H1 (cell line): Measurements from ENCODE around the gene HMCES. TPM values are rescaled to one million over a fixed set of nuclear protein-coding genes. Genes with fewer than 3 reads are reported as not detected.

Experiments used
- CTCF ChIA-PET: fragments of 300-600 bp; sonication (Branson Sonifier 250); formaldehyde crosslinking; loops from one replicate; lab custom pipeline; 2021; ENCODE audit not compliant: partially characterized antibody; lab: Charles Lee
- POLR2A ChIA-PET: fragments of 300-600 bp; sonication (Branson Sonifier 250); formaldehyde crosslinking; loops from one replicate; lab custom pipeline; 2021; ENCODE audit warnings: inconsistent platforms; ENCODE audit not compliant: partially characterized antibody; lab: Charles Lee
- DNase-seq, 2 experiments: peaks; one replicate each; pipeline versions ENCODE4 v3.0.0 to v3.0.0-alpha.2; 2010 to 2022; ENCODE audit warnings: low spot score in 2 of 2, low read depth in 1 of 2, mixed read lengths in 1 of 2
- FAIRE-seq: peaks from 2 replicates; lab custom pipeline; 2011; peaks lifted over from hg19 to GRCh38; lab: Jason Lieb, UNC
- H2AFZ ChIP-seq: 2 replicates; pipeline ENCODE4 v1.8.1; 2012; ENCODE audit warnings: low read length, inconsistent platforms
- H2AK5ac ChIP-seq: 2 replicates; pipeline ENCODE4 v1.6.1; 2013; ENCODE audit warnings: low read depth, low read length
- H2BK120ac ChIP-seq: replicated peaks from 2 replicates; pipeline ENCODE3; 2013; ENCODE audit warnings: low read depth, low read length, inconsistent platforms
- H2BK12ac ChIP-seq: 2 replicates; pipeline ENCODE4 v1.6.1; 2013; ENCODE audit warnings: low read depth, low read length
- H2BK15ac ChIP-seq: 2 replicates; pipeline ENCODE4 v1.6.1; 2013; ENCODE audit warnings: low read length
- H2BK20ac ChIP-seq: 2 replicates; pipeline ENCODE4 v1.6.1; 2013; ENCODE audit warnings: low read length
- H2BK5ac ChIP-seq: 2 replicates; pipeline ENCODE4 v1.6.1; 2013; ENCODE audit warnings: low read depth, low read length
- H3K14ac ChIP-seq: 2 replicates; pipeline ENCODE4 v1.6.1; 2013; ENCODE audit warnings: inconsistent platforms; ENCODE audit not compliant: insufficient read length
- H3K18ac ChIP-seq: 2 replicates; pipeline ENCODE4 v1.6.1; 2013; ENCODE audit warnings: low read length; ENCODE audit errors: extremely low read depth
- H3K23ac ChIP-seq: 2 replicates; pipeline ENCODE4 v1.6.1; 2013; ENCODE audit warnings: inconsistent platforms; ENCODE audit not compliant: insufficient read length
- H3K23me2 ChIP-seq: 2 replicates; pipeline ENCODE4 v1.6.1; 2013; ENCODE audit warnings: low read depth, low read length
- H3K27ac ChIP-seq: 2 replicates; pipeline ENCODE4 v1.6.1; 2011; ENCODE audit warnings: low read depth, low read length, inconsistent platforms
- H3K27me3 ChIP-seq, 4 experiments: replicated peaks in 1 of 4; 1 replicate in 1 of 4; 2 replicates in 3 of 4; pipeline versions ENCODE4 v1.6.1 to v1.8.1; 2011 to 2013; ENCODE audit warnings: low read length in 3 of 4, mild to moderate bottlenecking in 3 of 4, inconsistent platforms in 2 of 4, mixed read lengths in 2 of 4, moderate library complexity in 1 of 4; ENCODE audit not compliant: control insufficient read depth in 3 of 4, insufficient read depth in 3 of 4; ENCODE audit errors: extremely low read depth in 1 of 4
- H3K36me3 ChIP-seq, 4 experiments: 2 replicates each; pipeline versions ENCODE4 v1.6.1 to v1.8.1; 2011 to 2013; ENCODE audit warnings: mild to moderate bottlenecking in 4 of 4, low read length in 3 of 4, moderate library complexity in 2 of 4, control low read depth in 1 of 4, inconsistent platforms in 1 of 4; ENCODE audit not compliant: insufficient read depth in 4 of 4, control insufficient read depth in 2 of 4
- H3K4ac ChIP-seq: replicated peaks from 2 replicates; pipeline ENCODE3; 2013; ENCODE audit warnings: low read length, low read depth, mixed read lengths, inconsistent platforms; ENCODE audit not compliant: insufficient read length
- H3K4me1 ChIP-seq, 4 experiments: replicated peaks in 1 of 4; 1 replicate in 1 of 4; 2 replicates in 3 of 4; pipeline versions ENCODE4 v1.6.1 to v1.8.1; 2011 to 2013; ENCODE audit warnings: low read length in 3 of 4, inconsistent platforms in 2 of 4, mixed read lengths in 1 of 4; ENCODE audit not compliant: insufficient read depth in 4 of 4, control insufficient read depth in 3 of 4
- H3K4me2 ChIP-seq, 2 experiments: 2 replicates each; pipeline versions ENCODE4 v1.6.1 to v1.8.1; 2011 to 2013; ENCODE audit warnings: low read depth in 2 of 2, low read length in 2 of 2, control low read depth in 1 of 2, inconsistent platforms in 1 of 2, mild to moderate bottlenecking in 1 of 2; ENCODE audit not compliant: insufficient read depth in 1 of 2
- H3K4me3 ChIP-seq, 4 experiments: fragments of 200-600, 300-600 bp in 1 of 4; sonication (generic), shearing (Covaris generic), sonication (Bioruptor Twin) in 1 of 4; 2 replicates each; pipeline versions ENCODE4 v1.5.1 to v1.8.1; 2011 to 2016; ENCODE audit warnings: low read length in 4 of 4, low read depth in 3 of 4, control low read depth in 2 of 4, inconsistent platforms in 2 of 4, mild to moderate bottlenecking in 2 of 4, mixed read lengths in 1 of 4, moderate library complexity in 1 of 4; ENCODE audit not compliant: insufficient read depth in 2 of 4; ENCODE audit errors: extremely low read depth in 1 of 4
- H3K56ac ChIP-seq: replicated peaks from 2 replicates; pipeline ENCODE3; 2013; ENCODE audit warnings: low read depth, mild to moderate bottlenecking, mixed read lengths, low read length, inconsistent platforms; ENCODE audit not compliant: insufficient read length
- H3K79me1 ChIP-seq: 2 replicates; pipeline ENCODE4 v1.6.1; 2013; ENCODE audit warnings: low read depth, low read length, control low read depth
- H3K79me2 ChIP-seq, 2 experiments: 2 replicates each; pipeline versions ENCODE4 v1.6.1 to v1.8.1; 2012 to 2013; ENCODE audit warnings: low read length in 2 of 2, mild to moderate bottlenecking in 2 of 2, inconsistent platforms in 1 of 2; ENCODE audit not compliant: insufficient read depth in 2 of 2, control insufficient read depth in 1 of 2
- H3K9ac ChIP-seq, 4 experiments: replicated peaks in 1 of 4; 1 replicate in 1 of 4; 2 replicates in 3 of 4; pipeline versions ENCODE4 v1.6.1 to v1.8.1; 2011 to 2013; ENCODE audit warnings: low read depth in 3 of 4, low read length in 3 of 4, control low read depth in 2 of 4, mild to moderate bottlenecking in 2 of 4, moderate library complexity in 2 of 4, inconsistent platforms in 1 of 4; ENCODE audit errors: extremely low read depth in 1 of 4
- H3K9me3 ChIP-seq, 2 experiments: 2 replicates each; pipeline versions ENCODE4 v1.6.1 to v1.8.1; 2012 to 2013; ENCODE audit warnings: mild to moderate bottlenecking in 2 of 2, moderate library complexity in 2 of 2, control low read depth in 1 of 2, inconsistent platforms in 1 of 2, low read depth in 1 of 2, low read length in 1 of 2, mixed read lengths in 1 of 2; ENCODE audit not compliant: insufficient read depth in 2 of 2
- H4K20me1 ChIP-seq, 2 experiments: replicated peaks in 1 of 2; 2 replicates each; pipeline versions ENCODE3 to v1.8.1; 2011 to 2013; ENCODE audit warnings: inconsistent platforms in 2 of 2, low read length in 2 of 2, mild to moderate bottlenecking in 1 of 2; ENCODE audit not compliant: insufficient read depth in 2 of 2, control insufficient read depth in 1 of 2
- H4K5ac ChIP-seq: 2 replicates; pipeline ENCODE4 v1.6.1; 2013; ENCODE audit warnings: low read length, low read depth, mixed read lengths, inconsistent platforms; ENCODE audit not compliant: insufficient read length
- H4K8ac ChIP-seq: 2 replicates; pipeline ENCODE4 v1.8.0; 2013; ENCODE audit warnings: mild to moderate bottlenecking, moderate library complexity, low read length, inconsistent platforms; ENCODE audit not compliant: insufficient read depth; ENCODE audit errors: extremely low read depth
- H4K91ac ChIP-seq: replicated peaks from 2 replicates; pipeline ENCODE3; 2013; ENCODE audit warnings: low read length, mixed read lengths, inconsistent platforms; ENCODE audit not compliant: insufficient read length
- ASH2L ChIP-seq: fragments of 200-600, 300-600 bp; sonication (generic); IDR thresholded peaks from one replicate; pipeline ENCODE4 v1.7.1; 2017; ENCODE audit warnings: low read length
- CBX8 ChIP-seq: fragments of 300-800, 300-1000 bp; sonication (generic); IDR thresholded peaks from 2 replicates; pipeline ENCODE4 v1.7.1; 2016; ENCODE audit warnings: low read depth, low read length, borderline replicate concordance
- EZH2 ChIP-seq: fragments of 200-600 bp; sonication (generic); IDR thresholded peaks from 2 replicates; pipeline ENCODE4 v1.7.1; 2012; ENCODE audit warnings: low read depth, mild to moderate bottlenecking, moderate library complexity, low read length, inconsistent platforms; ENCODE audit not compliant: severe bottlenecking
- RXRA ChIP-seq: IDR thresholded peaks from 2 replicates; pipeline ENCODE4 v1.6.1; 2011; ENCODE audit warnings: low read depth, mild to moderate bottlenecking, low read length, moderate library complexity; ENCODE audit not compliant: insufficient read depth
- WGBS, 2 experiments: shearing (Covaris generic) in 1 of 2; methylation state at CpG; one replicate each; pipeline versions ENCODE4 v1.1.6 to v1.1.7; 2013 to 2015; ENCODE audit warnings: low lambda C conversion rate in 2 of 2, mixed read lengths in 2 of 2, inconsistent platforms in 1 of 2, low coverage in 1 of 2, missing lambda C conversion rate in 1 of 2; ENCODE audit not compliant: insufficient replicate concordance in 2 of 2, insufficient coverage in 1 of 2, insufficient read length in 1 of 2; ENCODE audit errors: extremely low coverage in 1 of 2, missing lambda C conversion rate in 1 of 2; 5-methylcytosine and 5-hydroxymethylcytosine counted together
- polyA plus RNA-seq, 7 experiments: library from polyadenylated mRNA; depleted of rRNA in 3 of 7; stranded (reverse) in 5 of 7; unstranded in 2 of 7; fragments of >200 nt in 5 of 7; fragments of 200-250 nt in 2 of 7; gene quantifications; 1 replicate in 5 of 7; 2 replicates in 1 of 7; 4 replicates in 1 of 7; pipeline versions ENCODE4 v1.2.1 to v1.2.3, GENCODE V29; 2011 to 2013; ENCODE audit warnings: missing spikeins in 2 of 7, mixed read lengths in 2 of 7
- total RNA-seq: library from RNA; stranded (reverse); fragmentation: NEBNext Ultra II Directional; extraction: Animal tissue kit (Norgen Biotek cat#: 25700); gene quantifications from 2 replicates; pipeline ENCODE4 v1.2.1, GENCODE V29; 2021

HMCES gene
- total and polyA plus RNA-seq, 2 of the 8 experiments (the other 6 are each of a cell fraction or from before 2014, with no cell fraction given): 27.6 to 49.5 TPM

DNA sequence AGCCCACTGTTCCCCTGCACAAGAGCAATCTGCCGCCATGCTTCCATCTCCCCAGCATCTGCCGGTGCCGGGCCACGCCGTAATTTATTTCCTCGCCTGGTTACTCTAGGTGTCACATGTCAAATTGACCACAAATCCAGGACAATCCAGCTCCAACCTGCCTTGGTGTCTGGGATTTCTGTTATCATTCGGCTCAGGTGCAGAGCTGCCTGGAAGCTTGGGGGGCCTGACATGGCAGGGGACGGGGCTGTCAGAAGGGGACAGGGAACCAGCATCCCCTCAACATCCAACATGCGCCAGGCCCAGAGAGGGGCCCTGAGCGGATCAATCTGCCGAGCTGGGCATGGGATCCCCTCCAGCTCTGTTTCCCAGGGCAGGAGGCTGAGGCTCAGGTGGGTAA is 47.9 kb downstream of the HMCES start:
- no peak overlapping the region for H3K9ac ChIP-seq
- no peak overlapping the region for H3K4ac ChIP-seq
- no peak for TF ChIP-seq RXRA
- no peak for TF ChIP-seq CBX8
- no peak for TF ChIP-seq ASH2L
- no peak for TF ChIP-seq EZH2
- no peaks in the 10 kb centered on the region for H3K9me3 ChIP-seq
- no peaks in the 10 kb centered on the region for H3K4me1 ChIP-seq
- no peak overlapping the region for H3K14ac ChIP-seq
- H4K5ac ChIP-seq: no peak overlapping the region
- no peaks in the 10 kb centered on the region for H3K23me2 ChIP-seq
- H2BK12ac ChIP-seq: no peak overlapping the region
- H3K27me3 ChIP-seq: peaks cover 0 to 3% (median 0%) of the 10 kb centered on the region in 4 experiments; a peak in 1 of 7 replicates
- ChIA-PET CTCF (interaction anchor here (1.0 to 7.4 kb wide), 7 partner anchors 9 to 82 kb away, joined by 3 to 73 read pairs (median 5); a partner anchor contains a TSS), POLR2A (interaction anchor here (1.2 to 9.3 kb wide), 3 partner anchors 10 to 57 kb away, joined by 3 to 112 read pairs (median 4); a partner anchor contains a TSS)
- no peak overlapping the region for H2BK120ac ChIP-seq
- no peak overlapping the region for H2AFZ ChIP-seq
- H3K4me2 ChIP-seq: no peak overlapping the region
- H3K4me3 ChIP-seq: no peak overlapping the region
- no peak overlapping the region for H4K91ac ChIP-seq
- no peaks in the 10 kb centered on the region for H3K79me1 ChIP-seq
- H3K27ac ChIP-seq: no peak overlapping the region
- H3K56ac ChIP-seq: no peak overlapping the region
- no peak overlapping the region for H2BK5ac ChIP-seq
- H2BK20ac ChIP-seq: no peak overlapping the region
- no peak overlapping the region for H2AK5ac ChIP-seq
- H4K20me1 ChIP-seq: no peaks in the 10 kb centered on the region
- 0 out of 2 replicates have a peak overlapping the region, but pooled peaks have one; percentile 11 for H4K8ac ChIP-seq
- WGBS, 2 experiments: 94% methylated on average over 11 of the region's 11 CpGs; no CpG with 5 or more reads in 1 of the 2 experiments
- no peak for DNase-seq
- H3K18ac ChIP-seq: no peak overlapping the region
- no peak for FAIRE-seq
- H3K23ac ChIP-seq: no peak overlapping the region
- H2BK15ac ChIP-seq: no peak overlapping the region
- peaks cover 0 to 2% (median under 1%) of the 10 kb centered on the region in 4 experiments; a peak in 3 of 8 replicates for H3K36me3 ChIP-seq
- H3K79me2 ChIP-seq: no peaks in the 10 kb centered on the region
